NCI-H2171 treated with DMSO at 0.1 percent for 48 hours (cell line): ENCODE results near the gene KCNJ1.

Source experiments
- DNase-seq: peaks from one replicate; lab custom pipeline; 2025; lab: John Stamatoyannopoulos, UW

Gene KCNJ1

DNA sequence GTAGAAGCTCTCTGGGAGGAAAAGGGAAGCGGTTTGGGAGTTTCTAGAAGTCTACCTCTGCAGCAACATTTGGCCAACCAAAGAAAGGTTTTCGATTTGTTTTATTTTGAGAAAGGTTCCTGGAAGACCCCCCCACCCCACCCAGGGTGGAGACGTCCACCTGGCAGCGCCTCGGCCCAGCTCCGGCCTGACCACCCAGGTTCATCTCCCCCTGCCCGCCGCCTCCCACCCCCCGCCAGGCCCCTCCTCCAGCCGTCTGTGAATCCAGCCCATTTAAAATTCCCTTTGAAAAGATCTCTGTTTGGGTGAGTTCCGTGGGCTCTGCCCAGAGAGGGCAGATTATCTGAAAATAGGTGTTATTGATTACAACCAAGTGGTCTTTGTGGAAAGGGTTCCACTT, 43.3 kb downstream of the KCNJ1 start:
- no peak for DNase-seq

DNA sequence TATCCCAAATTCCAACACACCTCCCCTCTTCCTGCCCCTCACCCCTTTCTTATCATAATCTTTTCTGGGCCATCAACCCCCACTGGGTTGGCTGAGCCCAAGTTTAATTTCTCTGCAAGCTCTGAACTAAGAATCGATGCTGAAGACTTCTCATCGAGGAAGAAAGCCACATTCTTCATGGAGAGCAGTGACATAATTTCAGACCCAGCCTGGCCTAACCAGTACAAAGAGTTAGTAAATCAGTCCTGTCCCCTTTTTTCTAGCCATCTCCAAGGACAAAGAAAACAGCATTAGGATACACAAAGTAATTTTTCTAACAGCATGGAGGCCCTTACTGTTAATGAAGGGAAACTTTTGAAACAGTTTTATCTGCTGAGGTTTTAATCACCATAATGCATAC, 45.0 kb downstream of the KCNJ1 start:
- DNase-seq = no peak

DNA sequence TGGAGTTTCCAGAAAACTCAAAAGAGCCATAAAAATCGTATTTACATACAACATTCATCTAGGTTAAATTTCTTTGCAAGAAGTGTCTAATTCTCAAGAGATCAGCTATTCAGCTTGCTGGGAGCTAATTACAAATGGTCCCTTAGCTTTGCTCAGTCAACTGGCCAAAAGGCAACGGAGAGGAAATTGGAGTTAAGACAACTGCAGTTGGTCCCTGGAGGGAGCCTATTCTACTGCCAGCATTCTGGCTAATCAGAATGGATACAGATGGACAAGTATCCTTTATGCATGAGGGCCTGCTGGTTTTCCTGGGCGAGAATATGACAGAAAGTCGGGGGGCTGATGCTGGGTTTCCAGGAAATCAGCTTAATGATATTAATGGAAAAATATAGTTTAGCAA, 45.5 kb downstream of the KCNJ1 start:
- no peak for DNase-seq

DNA sequence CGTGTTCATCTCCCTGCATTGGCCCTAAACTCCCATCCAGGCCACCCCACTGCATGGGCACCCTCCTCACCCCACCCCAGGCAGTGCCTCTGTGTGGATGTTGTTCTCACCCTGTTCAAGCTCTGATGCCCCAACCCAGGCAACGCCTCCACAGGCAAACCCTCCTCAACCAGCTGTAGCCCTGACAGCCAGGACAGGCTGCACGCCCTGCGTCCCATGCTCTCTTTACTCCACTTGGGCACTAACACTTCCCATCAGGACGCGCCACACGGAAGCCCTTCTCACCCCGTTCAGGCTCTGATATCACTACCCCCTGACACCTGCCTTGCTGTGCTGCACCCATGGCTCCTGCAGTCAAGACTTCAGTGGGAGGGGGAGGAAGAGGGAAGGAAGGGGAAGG, 47.9 kb downstream of the KCNJ1 start:
- no peak for DNase-seq

DNA sequence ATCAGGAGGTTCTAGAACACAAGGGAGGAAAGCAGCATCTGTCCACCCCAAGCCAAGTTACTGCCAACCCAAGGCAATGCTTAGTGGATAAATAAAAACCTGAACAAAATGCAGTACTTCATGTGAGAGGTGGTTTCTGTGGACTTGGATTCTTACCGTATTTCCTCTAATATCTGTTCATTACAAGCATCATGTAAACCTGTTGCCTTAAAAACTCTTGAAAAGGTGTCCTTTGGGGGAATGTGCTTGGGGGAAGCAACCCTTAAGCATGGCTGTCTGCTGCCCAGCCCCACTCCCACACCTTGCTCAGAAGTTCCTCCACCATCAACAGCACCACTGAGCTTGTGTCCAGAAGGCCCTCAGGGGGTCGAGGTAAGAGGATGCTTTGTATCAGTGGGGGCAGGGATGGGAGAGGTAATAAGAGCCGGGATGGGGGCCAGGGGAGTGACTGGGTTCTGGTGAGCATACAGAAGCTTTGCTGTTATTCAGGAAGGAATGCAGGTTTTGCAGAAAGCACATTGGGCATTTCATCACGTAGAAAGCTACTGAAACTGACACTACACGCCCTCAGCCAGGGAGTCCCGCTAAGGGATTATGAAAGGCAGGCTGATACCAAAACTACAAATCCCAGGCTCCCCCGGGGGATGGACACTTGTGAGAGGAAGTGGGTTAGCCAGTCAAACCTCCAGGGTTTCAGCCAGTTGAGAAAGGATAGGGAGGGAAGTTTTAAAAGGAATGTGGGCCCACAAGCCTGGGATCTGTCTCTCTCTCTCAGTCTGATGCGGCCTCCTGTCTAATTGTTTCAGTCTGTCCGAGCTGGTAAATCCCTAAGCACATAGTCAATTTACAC, 52.0 kb downstream of the KCNJ1 start:
- DNase-seq = no peak

DNA sequence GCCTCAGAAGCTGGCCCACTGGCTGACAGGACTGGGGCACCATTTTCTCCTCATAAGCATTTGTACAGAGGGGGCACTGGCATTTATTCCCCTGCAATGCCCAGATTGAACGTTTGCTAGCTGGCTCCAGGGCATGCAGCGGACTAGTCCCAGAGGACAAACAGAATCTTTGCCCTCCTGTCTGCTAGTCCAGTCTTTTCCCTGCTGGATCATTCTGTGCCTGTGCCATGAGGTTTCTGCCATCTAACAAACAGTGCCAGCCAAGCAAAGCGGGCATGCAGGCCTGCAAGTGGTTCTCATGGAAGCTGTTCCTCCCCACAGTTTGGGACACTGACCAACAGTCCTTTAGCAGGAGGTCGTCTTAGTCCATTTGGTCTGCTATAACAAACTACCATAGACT, 53.4 kb downstream of the KCNJ1 start:
- DNase-seq = no peak

DNA sequence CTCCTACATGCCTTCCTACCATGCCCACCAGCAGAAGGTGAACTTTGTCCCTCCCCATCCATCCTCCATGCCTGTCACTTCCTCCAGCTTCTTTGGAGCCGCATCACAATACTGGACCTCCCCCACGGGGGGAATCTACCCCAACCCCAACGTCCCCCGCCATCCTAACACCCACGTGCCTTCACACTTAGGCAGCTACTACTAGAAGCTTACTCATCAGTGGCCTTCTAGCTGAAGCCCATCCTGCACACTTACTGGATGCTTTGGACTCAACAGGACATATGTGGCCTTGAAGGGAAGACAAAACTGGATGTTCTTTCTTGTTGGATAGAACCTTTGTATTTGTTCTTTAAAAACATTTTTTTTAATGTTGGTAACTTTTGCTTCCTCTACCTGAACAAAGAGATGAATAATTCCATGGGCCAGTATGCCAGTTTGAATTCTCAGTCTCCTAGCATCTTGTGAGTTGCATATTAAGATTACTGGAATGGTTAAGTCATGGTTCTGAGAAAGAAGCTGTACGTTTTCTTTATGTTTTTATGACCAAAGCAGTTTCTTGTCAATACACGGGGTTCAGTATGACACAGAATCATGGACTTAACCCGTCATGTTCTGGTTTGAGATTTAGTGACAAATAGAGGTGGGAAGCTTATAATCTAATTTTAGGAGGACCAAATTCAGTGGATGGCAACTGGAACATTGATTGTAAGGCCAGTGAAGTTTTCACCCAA, 56.1 kb downstream of the KCNJ1 start:
- DNase-seq = no peak

DNA sequence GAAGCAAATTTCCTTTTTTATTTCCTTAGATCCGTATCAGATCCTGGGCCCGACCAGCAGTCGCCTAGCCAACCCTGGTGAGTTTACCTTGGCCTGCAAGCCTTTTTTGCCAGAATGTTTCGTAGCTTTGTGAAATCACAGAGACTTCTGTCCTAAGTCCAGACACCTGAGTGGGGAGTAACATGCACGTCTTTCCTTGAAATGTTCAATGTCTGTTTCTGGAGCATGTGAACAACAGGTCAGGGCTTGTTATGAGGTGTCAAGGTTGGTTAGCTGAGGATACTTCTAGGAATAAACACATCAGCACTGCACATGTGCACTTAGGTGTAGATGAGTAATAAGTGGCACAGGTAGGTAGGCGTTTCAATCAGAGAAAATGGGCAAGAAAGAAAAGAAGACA, 58.0 kb downstream of the KCNJ1 start:
- no peak for DNase-seq

DNA sequence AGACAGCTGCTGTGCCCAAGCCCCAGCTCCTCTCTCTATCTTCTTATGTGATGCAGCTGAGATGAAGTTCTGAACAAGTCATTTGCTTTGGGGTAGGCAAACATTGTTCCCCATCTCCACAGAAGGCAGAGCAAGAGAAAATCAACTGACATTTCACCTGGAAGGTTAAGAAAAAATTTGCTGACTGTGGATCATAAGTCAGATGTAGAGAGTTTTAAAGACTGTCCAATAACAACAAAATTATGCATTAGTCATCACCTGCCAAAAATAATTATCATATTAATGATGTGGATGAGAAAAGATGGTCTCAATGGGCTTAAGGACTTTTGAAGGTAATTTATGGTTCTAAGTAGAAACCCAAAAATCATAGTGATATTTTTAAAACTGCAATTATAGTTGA, 59.2 kb downstream of the KCNJ1 start:
- DNase-seq = no peak

DNA sequence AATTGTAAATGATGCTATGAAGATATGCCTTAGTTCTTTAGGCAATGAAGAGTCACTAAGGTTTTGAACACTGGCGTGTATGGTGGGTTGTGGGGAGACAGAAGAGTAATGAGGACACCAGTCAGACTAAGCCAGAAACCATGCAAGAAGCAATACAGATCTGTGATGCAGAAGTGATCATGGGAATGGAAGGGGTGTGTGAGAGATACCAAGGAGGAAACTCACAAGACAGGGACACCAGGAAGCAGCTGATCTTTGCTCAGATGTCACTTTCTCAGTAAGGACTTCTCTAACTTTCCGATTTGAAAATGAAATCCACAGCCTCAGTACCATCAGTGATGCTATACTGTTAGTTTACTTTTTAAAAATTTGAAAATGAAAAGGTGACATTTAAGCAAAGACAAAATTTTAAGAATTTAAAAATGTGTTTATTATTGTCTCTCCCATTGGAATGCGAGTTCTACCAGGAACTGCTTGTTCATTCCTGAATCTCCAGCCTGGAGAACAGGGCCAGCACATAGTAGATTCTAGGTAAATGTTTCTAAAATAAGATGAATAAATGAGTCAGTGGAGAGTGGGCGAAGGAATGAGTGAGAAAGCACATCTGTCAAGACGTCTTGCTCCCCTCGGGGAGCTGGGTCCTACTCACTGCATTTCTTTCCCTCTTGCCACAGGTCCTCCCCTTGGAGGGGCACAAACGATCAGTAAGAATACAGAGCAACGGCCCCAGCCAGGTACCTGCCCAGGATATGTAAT, 60.4 kb downstream of the KCNJ1 start:
- no peak for DNase-seq

DNA sequence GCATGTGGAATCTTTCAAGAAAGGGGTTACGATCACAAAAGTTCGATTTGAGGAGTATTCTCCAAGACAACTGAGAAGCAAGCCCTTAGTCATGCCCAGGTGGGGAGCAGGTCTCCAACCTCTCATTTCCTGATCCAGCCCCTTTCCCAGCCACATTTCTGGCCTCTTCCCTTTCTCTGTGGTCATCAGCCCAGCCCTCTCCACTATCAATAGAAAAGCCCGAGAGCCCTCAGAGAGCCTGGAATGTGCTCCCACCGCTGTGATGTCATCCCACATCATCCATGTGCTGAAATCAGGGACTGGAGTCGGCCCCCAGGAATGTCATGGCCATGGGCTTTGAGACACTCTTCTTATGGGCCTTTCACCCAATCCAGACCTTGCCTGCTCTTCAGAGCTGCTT, 62.6 kb downstream of the KCNJ1 start:
- DNase-seq = no peak

DNA sequence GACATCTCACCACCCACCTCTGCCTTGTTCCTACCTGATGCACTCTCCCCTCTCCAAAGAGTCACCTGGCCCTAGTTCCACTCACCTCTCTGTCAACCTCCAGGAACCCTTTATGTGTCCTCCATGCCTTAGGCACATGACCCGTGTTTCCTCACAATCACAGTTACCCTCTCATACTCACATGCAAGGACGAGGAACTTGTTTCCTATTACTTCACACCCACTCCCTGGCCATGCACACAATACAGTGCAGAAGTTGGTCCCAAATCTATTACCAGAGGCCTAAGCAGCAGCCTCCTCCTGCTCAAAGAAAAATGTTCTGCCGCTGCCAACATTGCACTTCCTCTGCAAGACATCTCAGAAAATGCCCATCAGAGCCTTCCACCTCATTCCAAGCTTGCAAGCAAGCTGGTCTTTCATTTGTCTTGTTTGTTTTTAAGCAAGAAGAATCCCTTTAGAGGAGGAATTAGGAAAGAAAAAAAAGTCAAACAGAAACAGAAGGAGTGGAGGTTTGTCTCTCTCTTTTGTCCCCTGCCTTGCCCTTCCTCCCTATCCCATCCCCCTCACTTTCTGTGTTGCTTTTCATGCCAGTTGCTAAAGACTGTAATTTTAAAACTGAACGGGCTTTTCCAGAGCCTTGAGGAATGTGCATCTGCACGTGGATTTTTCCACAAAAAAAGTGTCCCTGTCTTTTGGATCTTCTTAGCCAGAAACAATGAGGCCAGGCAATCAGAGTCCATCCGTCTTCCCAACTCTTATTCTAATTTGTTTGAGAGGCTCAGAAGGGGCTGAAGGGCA, 63.4 kb downstream of the KCNJ1 start:
- no peak for DNase-seq

DNA sequence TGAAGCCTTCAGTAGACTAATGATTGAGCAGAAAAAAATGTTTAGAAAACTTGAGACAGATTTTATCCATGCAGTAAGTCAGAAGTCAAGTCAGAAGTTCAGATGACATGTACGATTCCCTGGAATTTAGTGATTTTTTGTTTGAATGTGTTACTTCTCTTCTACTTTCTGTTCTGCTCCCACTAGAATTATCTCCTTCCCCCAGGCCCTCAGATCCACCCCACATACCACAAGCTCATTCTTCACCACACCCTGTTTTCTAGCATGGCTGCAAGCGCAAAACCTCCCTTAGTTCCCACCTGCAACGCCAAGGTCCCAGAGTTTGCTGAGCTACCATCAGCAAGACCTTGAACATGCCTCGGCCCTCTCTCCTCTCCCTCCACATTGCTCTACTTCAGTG, 64.1 kb downstream of the KCNJ1 start:
- DNase-seq = no peak

DNA sequence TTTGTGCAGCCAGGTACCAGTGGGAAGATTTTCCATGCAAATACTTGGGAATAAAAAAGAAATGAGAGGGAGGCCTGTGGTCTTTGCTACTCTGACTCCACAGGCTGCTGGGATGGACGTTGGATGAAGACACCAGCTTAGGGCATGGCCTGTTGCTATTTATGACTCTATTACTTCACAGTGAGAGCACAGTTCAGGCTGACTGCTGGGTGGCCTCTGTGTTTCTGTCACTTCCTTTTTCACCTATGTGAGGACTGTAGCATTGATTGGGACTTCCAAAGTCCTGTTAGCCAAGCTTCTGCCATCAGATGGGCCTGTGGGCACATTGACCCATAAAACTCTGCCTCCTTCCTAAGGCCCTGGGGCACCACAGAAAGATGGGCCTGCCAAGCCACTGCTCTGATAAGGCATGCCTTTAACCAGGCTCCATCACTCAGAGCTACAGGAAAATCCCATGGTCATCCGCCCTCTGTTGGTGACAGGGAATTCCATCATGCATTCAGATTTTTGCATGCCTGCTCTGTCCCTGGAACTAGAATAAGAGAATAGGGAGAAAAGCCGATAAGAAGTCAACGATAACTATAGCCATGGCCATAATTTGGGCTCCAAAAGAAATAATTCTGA, 64.6 kb downstream of the KCNJ1 start:
- DNase-seq = no peak

DNA sequence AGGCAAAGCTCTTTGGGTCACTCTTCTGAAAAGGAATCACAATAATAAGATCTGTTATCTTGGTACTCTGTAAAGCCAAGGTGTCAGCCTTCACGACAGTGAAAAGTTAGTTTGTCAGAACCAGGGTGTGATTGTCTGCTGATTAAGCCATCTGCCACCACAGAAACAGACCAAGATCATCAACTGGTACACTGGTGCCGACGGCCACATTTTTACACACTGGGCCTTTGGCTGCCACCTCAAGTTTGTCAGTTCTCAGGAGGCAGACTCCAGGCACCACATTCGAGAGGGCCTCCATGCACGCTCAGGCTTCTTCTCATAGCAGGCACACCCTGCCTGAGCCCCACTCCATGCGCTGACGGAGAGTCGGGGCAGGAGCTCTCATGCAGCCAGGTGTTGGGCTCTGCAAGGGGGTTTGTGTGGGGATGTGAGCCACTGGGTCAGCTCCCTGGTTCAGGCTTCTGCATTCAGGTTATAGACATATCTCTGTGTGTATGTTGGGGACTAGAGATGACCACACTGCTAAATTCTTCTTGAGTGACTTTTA, 66.2 kb downstream of the KCNJ1 start:
- DNase-seq = no peak

DNA sequence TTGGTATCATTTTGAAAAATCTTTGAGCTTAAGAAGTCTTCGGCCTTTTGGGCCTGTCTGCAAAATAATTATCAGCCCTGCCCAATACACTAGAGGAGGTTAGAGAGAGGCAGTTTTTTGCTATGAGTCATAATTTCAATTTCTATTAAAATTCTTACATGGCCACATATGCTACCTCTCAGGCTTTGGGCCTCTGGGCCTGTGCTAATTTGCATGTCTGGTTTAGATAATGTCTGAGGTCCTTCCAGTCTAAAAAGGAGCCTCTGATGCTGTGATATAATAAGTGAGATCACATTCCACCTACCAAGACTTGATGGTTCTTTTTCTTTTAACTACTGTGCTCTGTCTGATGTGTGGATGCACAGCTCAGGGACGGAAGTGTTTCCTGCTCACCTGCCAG, 70.8 kb downstream of the KCNJ1 start:
- no peak for DNase-seq

DNA sequence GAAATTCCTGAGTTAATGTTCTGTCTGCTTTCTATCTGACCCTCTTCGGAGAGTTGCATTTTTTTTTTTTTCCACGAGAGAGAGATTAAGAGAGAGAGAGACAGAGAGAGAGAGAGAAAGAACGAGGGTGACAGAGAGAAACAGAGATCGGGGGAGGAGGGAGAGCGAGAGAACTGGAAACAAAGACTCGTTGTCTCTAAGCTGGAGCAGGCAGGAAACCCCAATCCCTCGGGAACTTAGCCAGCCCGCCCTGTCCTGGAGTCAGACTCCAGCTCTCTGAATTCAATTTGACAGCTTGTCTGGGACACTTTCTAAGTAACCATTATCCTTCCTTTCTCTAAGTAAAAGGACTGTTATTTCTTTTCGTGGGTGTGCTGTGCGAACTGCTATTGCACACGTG, 76.9 kb downstream of the KCNJ1 start:
- no peak for DNase-seq

DNA sequence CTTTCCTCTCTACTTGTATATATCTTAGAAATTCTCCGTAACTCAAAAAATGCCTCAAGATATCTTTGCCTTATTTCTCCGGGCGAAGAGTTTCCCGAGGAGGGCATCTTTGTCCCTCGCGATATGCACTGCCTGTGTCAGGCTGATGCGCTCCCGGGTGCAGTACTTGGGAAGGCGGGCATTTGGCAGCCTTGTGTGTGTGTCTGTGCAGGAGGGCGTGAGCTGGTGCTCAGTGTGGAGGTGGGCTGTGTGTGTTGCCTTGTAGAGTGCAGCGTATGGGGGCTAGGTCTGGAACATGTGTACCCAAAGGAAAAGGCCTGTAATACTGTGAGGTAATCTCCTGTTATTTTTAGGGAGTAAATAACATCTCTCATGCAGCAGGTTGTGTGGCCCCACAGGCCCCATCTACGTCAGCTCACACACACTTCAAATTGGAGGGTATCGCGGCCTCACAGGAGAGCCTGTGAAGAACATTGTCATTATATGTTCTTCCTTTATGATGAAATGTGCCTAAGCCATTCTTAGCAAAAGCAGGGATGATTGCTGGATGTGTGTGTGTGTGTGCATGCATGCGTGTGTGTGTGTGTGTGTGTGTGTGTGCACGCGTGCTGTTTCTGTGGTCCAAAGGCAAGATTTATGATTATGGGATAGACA, 77.5 kb downstream of the KCNJ1 start:
- DNase-seq = no peak
